Stimulated activated memory B cell treated with anti-CD40 and anti-IgM and Interleukin-4, amounts not matched to agents 10 μg/mL and 1 μg/mL and 100 μg/mL, for 72 hours (primary cell): Measurements from ENCODE around the gene IFIT1.

Source experiments
- ATAC-seq: fragments of 150-1000 bp; cut with Tn5 transposase; 2 replicates; pipeline ENCODE4 v1.10.0; 2021
- H3K27ac Mint-ChIP-seq: one replicate; pipeline ENCODE4 v1.8.0; 2022; ENCODE audit warnings: mild to moderate bottlenecking, mixed read lengths
- H3K27me3 Mint-ChIP-seq: one replicate; pipeline ENCODE4 v1.8.0; 2022; ENCODE audit warnings: mixed read lengths
- H3K36me3 Mint-ChIP-seq: one replicate; pipeline ENCODE4 v1.8.0; 2022; ENCODE audit warnings: mixed read lengths
- H3K4me1 Mint-ChIP-seq: one replicate; pipeline ENCODE4 v1.8.0; 2022; ENCODE audit warnings: mixed read lengths
- H3K4me3 Mint-ChIP-seq: one replicate; pipeline ENCODE4 v1.8.0; 2022; ENCODE audit warnings: mild to moderate bottlenecking, moderate library complexity, mixed read lengths
- H3K9me3 Mint-ChIP-seq: one replicate; pipeline ENCODE4 v1.8.0; 2022; ENCODE audit warnings: mixed read lengths

IFIT1 gene

DNA sequence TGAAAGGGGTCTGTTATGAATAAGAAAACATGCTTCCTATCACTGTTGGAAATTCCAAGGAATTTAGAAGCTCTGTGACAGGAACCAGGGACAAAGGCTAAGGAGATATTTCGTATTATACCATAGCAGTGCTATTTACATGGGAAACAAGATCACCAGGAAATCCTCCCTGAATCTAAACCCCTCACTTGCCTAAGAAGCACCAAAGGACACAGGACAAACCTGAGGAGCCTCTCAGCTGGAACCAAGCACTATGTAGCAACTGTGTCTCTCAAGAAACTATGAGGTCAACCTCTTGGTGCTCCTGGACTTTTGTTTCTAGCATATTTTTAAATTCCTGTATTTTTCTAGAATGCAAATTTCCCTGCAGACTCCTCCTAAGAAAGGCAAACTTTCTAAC, 35.3 kb upstream of the IFIT1 start:
- Mint-ChIP-seq H3K9me3 (peaks cover 7% of the 10 kb centered on the region), H3K4me3 (no peak overlapping the region), H3K27me3 (no peaks in the 10 kb centered on the region), H3K4me1 (peaks cover 5% of the 10 kb centered on the region), H3K27ac (no peak overlapping the region), H3K36me3 (peaks cover 11% of the 10 kb centered on the region)
- no peak for ATAC-seq

DNA sequence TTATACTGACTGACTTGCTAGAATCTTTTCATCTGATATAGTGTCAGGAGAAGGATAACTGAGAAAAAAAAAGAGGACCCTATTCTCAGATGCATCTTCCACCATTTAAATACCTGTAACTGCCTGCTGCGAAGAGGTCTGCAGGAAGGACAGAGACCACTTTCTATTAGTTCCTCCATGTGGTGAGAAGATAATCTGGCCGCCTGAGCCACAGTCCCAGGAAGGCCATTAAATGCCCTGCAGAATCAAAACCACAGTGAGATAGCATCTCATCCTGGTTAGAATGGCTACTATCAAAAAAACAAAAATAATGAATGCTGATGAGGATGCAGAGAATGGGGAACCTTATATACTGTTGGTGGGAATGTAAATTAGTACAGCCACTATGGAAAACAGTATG, 34.4 kb upstream of the IFIT1 start:
- H3K4me1 Mint-ChIP-seq = no peaks in the 10 kb centered on the region
- H3K27ac Mint-ChIP-seq = no peak overlapping the region
- ATAC-seq = no peak
- H3K9me3 Mint-ChIP-seq = peaks cover 7% of the 10 kb centered on the region
- no peaks in the 10 kb centered on the region for H3K27me3 Mint-ChIP-seq
- peaks cover 10% of the 10 kb centered on the region for H3K36me3 Mint-ChIP-seq
- H3K4me3 Mint-ChIP-seq = no peak overlapping the region

DNA sequence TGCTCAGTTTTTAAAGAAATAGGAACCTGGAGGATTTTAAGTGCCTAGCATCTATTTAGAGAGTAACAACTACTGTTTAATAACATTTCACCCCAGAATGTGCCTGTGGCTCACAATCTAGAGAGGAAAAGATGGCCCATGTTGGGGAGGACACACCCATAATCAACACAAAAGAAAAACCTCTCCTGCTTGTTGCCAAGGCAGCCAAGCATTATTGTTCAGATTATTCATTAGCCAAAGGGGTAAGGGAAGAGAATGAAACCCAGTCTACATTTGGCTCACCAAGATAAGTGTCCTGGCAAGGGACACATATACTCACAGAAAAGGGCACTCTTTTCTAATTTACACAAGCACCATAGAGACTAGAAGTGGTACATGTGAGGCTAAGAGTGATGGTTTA, 32.3 kb upstream of the IFIT1 start:
- no peak overlapping the region for H3K27ac Mint-ChIP-seq
- H3K4me3 Mint-ChIP-seq = no peak overlapping the region
- no peaks in the 10 kb centered on the region for H3K36me3 Mint-ChIP-seq
- peaks cover 6% of the 10 kb centered on the region for H3K4me1 Mint-ChIP-seq
- H3K27me3 Mint-ChIP-seq = no peaks in the 10 kb centered on the region
- H3K9me3 Mint-ChIP-seq = no peaks in the 10 kb centered on the region
- no peak for ATAC-seq

DNA sequence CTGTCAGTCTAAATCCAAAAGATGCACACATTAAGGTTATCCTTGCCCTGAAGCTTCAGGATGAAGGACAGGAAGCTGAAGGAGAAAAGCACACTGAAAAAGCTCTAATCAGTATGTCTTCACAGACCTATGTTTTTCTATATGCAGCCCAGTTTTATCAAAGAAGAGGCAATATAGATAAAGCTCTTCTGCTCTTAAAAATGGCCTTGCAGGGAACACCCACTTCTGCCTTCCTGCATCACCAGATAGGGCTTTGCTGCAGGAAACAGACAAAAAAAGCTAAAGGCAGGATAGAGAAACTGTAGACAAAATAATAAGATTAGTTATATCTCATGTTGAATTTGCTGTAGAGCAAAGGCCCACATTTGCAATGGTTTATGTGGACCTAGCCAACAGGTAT, 29.5 kb upstream of the IFIT1 start:
- no peak overlapping the region for H3K27ac Mint-ChIP-seq
- H3K9me3 Mint-ChIP-seq = no peaks in the 10 kb centered on the region
- no peak overlapping the region for H3K4me3 Mint-ChIP-seq
- H3K36me3 Mint-ChIP-seq = no peaks in the 10 kb centered on the region
- H3K4me1 Mint-ChIP-seq = peaks cover 11% of the 10 kb centered on the region
- no peak for ATAC-seq
- H3K27me3 Mint-ChIP-seq = no peaks in the 10 kb centered on the region

DNA sequence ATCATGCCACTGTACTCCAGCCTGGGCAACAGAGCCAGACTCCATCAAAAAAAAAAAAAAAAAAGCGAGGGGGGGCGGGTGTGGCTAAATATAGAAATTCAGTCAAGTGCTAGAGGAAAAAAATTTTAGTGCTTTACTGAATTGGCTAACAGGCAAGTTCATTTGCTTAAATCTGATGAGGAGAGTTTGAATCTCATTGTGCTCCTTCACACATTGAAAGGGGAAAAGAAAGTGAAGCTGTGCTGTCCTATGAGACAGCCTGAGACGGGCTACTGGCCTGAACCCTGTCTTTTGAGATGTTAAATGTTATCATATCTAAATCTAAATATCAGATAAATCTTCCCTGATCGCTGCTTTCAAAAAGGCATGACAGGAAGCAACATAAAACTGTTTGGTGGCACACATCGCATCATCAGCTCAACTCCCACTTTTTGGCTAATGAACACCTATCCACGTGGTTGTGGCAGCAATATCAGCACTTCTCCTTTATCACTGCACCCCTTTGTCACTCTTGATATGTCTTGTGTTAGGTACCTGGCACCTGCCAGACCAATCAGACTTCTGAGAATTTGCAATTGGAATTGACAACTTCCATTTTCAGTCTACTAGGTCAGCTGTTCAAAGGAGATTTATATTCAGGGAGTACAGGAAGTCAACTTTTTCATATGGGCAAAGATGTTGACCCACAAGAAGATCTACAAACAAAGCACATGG, 28.5 kb upstream of the IFIT1 start:
- no peak overlapping the region for H3K4me3 Mint-ChIP-seq
- no peak for ATAC-seq
- H3K27me3 Mint-ChIP-seq = no peaks in the 10 kb centered on the region
- peak overlapping the region; percentile 17 for H3K27ac Mint-ChIP-seq
- peaks cover 11% of the 10 kb centered on the region for H3K4me1 Mint-ChIP-seq
- H3K9me3 Mint-ChIP-seq = no peaks in the 10 kb centered on the region
- no peaks in the 10 kb centered on the region for H3K36me3 Mint-ChIP-seq

DNA sequence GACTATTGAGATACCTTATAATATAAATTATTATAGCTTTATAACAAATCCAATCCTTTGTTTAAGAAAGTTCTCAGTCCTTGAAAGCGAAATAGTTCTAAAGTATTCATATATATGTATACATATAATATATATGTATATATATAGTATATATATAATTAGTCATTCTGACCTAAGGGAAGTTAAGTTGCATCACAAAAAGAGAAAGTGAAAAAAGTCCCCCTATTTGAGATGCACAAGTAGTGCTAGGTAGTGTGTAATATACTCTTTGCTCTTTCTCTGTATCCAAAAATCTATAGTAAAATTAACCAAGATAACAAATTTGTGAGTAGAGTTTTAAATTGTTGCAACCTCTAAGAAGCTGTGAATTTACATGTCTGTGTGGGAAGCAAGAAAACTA, 27.9 kb upstream of the IFIT1 start:
- H3K4me1 Mint-ChIP-seq = peaks cover 11% of the 10 kb centered on the region
- no peaks in the 10 kb centered on the region for H3K36me3 Mint-ChIP-seq
- no peaks in the 10 kb centered on the region for H3K9me3 Mint-ChIP-seq
- no peaks in the 10 kb centered on the region for H3K27me3 Mint-ChIP-seq
- ATAC-seq = no peak
- H3K4me3 Mint-ChIP-seq = no peak overlapping the region
- peak overlapping the region; percentile 17 for H3K27ac Mint-ChIP-seq

DNA sequence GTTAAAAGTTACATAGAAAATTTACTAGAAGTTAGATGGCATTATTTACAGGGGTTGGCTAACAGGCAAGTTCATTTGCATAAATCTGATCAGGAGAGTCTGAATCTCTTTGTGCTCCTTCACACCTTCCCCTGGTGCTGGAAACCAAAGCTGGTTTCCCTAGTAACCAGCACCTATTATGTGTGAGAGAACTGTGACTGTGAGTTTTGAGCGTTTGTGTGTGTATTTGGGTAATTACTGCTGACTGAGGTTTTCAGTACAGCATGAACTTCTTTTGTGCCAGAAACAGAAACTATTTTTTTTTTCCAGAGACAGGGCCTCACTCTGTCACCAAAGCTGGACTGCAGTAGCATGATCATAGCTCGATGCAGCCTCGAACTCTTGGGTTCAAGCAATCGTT, 24.9 kb upstream of the IFIT1 start:
- Mint-ChIP-seq H3K4me1 (peaks cover 11% of the 10 kb centered on the region), H3K4me3 (no peak overlapping the region), H3K27ac (no peak overlapping the region), H3K27me3 (no peaks in the 10 kb centered on the region), H3K36me3 (no peaks in the 10 kb centered on the region), H3K9me3 (no peaks in the 10 kb centered on the region)
- no peak for ATAC-seq

DNA sequence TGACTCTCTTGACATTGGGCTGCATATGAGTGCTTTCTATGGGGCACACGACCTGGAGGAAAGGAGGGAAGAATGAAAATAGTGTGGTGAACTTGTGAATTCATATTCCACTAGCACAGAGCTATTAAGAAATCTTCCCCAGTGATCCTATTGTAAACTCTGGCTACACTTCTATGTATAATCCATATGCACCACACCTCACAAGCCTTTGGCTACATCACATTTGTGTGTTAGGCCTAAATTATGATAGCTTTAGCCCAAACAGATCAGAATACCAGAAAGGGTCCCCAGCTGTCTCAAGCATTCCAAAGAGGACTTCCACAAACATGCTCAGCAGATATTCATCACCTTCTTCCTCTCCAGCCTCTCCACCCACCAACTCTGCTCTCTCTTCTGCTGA, 24.3 kb upstream of the IFIT1 start:
- H3K27ac Mint-ChIP-seq = no peak overlapping the region
- peaks cover 11% of the 10 kb centered on the region for H3K4me1 Mint-ChIP-seq
- ATAC-seq = no peak
- H3K4me3 Mint-ChIP-seq = no peak overlapping the region
- no peaks in the 10 kb centered on the region for H3K9me3 Mint-ChIP-seq
- H3K36me3 Mint-ChIP-seq = no peaks in the 10 kb centered on the region
- H3K27me3 Mint-ChIP-seq = no peaks in the 10 kb centered on the region

DNA sequence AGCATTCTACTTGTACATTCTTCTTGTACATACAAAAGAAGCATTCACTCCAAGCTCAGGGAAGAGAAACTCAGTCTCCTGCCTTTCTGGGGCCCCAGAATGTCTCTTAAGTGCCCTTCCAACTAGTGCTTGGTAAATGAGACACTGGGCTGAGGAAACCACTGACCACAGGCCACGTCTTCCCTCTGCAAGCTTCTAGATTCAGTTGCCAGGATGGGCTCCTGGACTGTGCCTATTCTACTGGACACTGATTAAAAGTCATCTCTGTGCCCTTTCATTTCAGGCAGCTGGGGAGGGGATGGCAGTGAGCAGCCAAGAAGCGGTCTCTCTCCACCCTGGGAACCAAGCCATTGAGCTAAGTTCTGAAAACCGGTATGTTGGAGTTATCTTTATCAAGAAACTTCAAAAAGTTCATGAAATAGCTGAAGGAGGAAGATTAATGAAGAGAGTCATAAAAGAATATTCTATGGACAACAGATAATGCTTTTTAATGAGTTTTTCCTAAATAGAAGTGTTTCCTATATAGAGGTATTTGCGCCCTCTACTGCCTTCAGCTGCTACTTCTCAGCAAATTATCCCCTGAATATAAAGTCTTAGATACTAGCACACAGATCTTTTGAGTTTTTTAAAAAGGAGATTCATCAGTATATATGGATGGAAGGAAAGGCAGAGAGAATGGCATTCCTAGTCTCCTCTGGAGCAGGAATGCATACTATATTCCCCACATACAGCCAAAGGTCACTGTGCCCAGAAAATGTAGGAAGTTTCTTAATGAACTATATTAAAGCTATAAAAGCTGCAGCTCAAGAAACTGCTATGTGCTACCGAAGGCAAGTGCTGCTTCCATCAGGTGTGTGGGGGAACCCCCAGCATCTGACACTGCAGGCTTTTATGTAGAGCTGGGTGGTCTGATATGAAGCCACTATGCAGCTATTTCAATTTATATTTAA, 23.0 kb upstream of the IFIT1 start:
- Mint-ChIP-seq H3K27ac (no peak overlapping the region), H3K4me1 (peaks cover 5% of the 10 kb centered on the region), H3K36me3 (no peaks in the 10 kb centered on the region), H3K4me3 (no peak overlapping the region), H3K27me3 (no peaks in the 10 kb centered on the region), H3K9me3 (no peaks in the 10 kb centered on the region)
- no peak for ATAC-seq

DNA sequence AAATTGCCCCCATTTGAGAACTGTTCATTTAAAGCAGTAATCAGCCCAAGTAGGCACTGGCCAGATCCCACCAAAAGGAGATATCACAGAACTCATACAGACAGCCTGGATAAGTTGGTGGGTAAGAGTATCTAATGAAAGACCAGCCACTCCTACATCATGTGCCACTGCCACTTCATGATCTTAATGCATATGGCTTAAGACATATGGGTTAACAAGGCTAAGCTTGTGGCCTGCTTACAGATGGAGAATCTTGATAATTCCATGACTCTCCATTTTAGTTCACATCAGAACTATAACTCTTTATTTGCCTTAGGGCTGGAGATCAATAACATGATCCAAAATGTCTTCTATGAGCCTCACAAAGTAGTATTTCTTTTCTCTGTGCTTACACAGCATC, 21.3 kb upstream of the IFIT1 start:
- Mint-ChIP-seq H3K4me1 (peaks cover 5% of the 10 kb centered on the region), H3K36me3 (no peaks in the 10 kb centered on the region), H3K27me3 (no peaks in the 10 kb centered on the region), H3K9me3 (no peaks in the 10 kb centered on the region), H3K27ac (no peak overlapping the region), H3K4me3 (no peak overlapping the region)
- ATAC-seq = no peak

DNA sequence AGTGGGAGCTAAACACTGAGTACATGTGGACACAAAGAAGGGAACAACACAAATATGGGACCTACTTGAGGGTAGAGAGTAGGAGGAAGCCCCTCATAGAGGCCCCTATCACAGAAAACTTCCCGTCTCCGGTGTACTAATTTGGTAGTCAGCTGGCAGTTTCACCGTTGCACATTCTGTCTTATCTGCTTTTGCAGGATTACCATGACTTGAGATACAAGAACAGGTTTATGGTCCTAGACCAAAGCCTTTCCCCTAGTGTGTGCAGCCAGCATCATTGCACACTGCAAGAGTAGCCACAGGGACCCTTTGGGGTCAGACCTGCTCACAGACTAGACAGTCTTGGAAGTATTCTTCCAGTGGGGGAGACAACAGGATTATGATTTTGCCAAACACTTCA, 20.4 kb upstream of the IFIT1 start:
- no peaks in the 10 kb centered on the region for H3K9me3 Mint-ChIP-seq
- no peak overlapping the region for H3K27ac Mint-ChIP-seq
- no peak for ATAC-seq
- no peak overlapping the region for H3K4me3 Mint-ChIP-seq
- no peaks in the 10 kb centered on the region for H3K27me3 Mint-ChIP-seq
- H3K4me1 Mint-ChIP-seq = peaks cover 5% of the 10 kb centered on the region
- H3K36me3 Mint-ChIP-seq = no peaks in the 10 kb centered on the region

DNA sequence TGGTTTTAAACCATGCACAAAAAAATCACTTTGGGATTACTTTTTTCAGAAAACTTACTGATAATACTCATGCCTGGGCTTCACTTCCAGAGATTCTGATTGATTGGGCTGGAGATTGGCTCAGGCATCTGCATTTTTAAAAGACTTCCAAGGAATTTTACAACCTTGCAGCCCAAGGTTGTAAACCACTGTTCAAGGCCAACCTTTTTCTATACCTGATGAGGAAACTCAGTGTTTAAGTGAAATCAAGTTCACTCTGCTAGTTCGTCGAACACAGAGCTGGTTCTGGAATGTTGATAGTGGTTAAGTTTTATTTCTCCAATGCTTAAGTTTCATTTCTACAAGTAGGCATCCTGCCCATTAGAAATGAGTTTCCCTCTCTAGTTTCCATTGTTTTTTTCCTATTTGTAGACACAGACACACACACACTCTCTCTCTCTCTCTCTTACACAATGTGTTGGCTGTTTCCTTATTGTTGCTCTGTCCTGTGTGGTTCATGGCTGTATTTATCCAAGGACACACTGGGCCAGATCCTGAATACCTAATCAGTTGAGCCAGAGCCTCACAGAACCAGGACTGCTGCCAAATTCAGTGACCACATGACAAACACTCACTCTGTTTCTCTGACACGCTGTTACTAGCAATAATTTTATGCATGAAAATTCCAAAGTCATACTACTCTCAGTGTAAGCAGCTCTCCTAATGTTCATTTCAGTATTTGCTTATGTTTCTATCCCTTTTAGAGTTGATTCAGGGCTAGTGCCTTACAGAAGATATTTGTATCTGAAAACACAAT, 18.3 kb upstream of the IFIT1 start:
- H3K4me1 Mint-ChIP-seq = no peaks in the 10 kb centered on the region
- H3K9me3 Mint-ChIP-seq = no peaks in the 10 kb centered on the region
- no peak overlapping the region for H3K27ac Mint-ChIP-seq

DNA sequence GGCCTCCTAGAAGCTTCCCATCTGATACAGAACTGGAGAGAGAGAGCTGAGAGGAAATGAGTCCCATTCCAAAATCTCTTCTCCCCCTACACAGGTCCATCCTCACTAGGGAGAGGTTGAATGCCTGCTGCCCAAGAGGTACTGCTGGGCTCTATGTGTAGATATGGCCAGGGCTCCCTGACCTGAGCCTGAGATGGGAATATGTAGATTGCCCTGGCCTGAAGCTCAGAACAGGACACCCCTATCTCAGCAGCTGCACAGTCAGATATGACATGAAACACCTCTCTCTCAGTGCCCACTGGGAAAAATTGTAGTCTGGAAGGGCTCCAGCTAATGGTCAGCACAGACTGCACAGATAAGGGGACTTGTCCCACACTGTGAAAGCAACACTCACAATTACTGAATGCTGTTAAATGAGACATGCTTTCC, 17.7 kb upstream of the IFIT1 start:
- Mint-ChIP-seq H3K36me3 (no peaks in the 10 kb centered on the region), H3K9me3 (no peaks in the 10 kb centered on the region), H3K27ac (no peak overlapping the region), H3K27me3 (no peaks in the 10 kb centered on the region), H3K4me1 (no peaks in the 10 kb centered on the region), H3K4me3 (no peak overlapping the region)
- no peak for ATAC-seq

More for the DNA sequence above, 18.3 kb upstream of the IFIT1 start:
- no peak for ATAC-seq
- Mint-ChIP-seq H3K36me3 (no peaks in the 10 kb centered on the region), H3K27me3 (no peaks in the 10 kb centered on the region), H3K4me3 (no peak overlapping the region)

DNA sequence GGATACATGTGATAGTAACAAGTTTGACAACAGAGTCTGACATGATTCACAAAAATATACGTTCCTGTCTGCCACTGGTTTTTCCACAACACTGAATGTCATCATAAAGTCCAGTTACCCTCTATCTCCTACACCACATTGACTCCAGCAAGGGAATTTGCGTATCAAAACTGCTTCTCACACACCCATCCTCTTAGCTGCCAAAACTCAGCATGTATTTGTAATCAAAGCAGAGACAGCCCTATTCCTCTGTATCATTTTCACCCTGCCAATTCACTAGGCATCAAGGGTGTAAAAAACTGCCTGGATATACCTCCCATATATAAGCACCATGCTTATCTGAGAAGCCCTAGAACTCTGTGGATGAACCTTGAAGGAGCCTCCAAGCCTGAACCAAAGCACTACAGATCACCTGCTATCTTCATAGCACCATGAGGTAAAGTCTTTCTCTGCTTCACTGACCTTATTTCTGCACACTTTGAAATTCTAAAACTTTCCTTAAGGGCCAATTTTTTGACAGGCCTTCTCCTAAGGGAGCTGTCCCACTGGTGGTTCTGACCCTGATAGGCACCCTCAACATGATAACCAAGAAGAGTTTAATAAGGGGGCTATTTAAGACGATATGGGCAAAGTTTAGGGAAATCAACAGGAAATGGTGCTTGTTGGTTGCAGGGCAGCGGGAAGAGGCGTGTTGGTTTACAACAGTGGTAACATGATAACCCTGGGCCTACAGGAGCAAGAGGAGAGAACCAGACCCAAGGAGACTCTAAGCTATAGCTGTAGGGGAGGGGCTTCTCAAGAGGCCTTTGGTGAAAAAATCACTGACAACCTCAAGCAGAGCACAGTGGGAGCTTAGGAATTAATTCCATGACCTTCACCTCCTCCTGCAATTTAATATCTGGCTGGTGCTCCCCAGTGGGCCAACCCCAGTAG, 14.5 kb upstream of the IFIT1 start, which contains the start of gene IFIT1B:
IFIT1B (plus strand) TSS at position 352 of the 933 bp plus-strand sequence; CDS start at position 432, 80 bp downstream.
- ATAC-seq = no peak
- Mint-ChIP-seq H3K4me3 (no peak within 1 kb of the TSS), H3K4me1 (no peaks in the 10 kb centered on the region), H3K27ac (no peak within 1 kb of the TSS), H3K27me3 (no peaks in the 10 kb centered on the region), H3K9me3 (no peaks in the 10 kb centered on the region), H3K36me3 (no peaks in the 10 kb centered on the region)
